Dermis microvascular lymphatic vessel endothelial cell (primary cell): ENCODE results near the gene LSM4. TPM values are rescaled to one million over a fixed set of nuclear protein-coding genes. Genes with fewer than 3 reads are reported as not detected.

Experiments
- DNase-seq, 2 donors: peaks; one replicate each; pipeline versions ENCODE4 v3.0.0 to v3.0.0-alpha.2; 2010; ENCODE audit warnings: low read depth in 2 of 2
- total RNA-seq: library from RNA; depleted of rRNA; stranded (reverse); fragments of >200 nt; gene quantifications from 2 replicates; pipeline ENCODE4 v1.2.1, GENCODE V29; 2014

Gene LSM4
- total RNA-seq, 1 donor from 2014 or later = 130 TPM

DNA sequence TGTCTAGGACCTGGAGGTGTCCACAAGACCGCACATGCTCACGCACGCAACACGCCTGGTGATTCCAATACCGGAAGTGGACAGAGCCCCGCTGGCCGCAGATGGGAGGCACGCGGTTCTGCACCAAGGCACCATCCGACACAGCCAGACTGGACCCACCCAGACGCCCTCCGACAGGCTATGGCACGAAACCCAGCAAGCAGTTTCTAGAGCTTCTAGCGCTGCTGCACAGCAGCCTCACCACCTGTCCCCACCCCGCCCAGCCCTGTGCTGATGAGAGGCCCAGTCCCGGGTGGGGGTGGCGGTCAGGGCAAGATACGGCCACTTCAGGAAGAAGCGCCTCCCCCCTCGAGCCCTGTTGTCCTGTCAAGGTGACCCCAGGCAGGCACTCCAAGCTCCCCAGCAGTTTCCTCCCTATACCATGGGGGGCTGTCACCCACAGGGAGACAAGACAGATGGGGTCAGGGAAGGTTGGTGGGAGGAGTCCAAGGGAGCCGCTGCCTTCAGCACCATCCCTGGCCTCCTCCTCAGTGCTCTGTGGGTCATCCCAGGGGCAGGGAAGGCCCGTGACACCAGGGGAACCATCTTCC is 11.3 kb downstream of the LSM4 start:
- DNase-seq = no peak

DNA sequence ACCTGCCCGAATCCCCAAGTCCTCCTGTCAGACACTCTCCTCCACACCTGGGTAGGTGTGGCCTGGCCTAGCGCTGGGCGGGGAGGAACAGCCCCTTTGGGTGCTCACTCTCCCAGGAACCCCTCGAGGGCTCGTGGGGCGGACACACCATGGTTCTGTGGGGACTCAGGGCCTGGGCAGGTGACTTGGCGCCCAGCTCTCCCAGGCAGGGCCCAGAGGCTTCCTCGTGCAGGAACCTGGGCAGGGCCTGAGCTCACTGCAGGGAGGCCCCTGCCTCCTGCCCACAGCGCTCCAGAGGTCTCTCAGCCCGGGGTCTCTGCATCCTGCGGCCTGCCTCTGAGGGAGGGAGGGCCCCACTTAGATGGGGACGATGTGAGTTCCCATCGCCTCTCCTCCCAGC is 11.9 kb downstream of the LSM4 start:
- DNase-seq = no peak

DNA sequence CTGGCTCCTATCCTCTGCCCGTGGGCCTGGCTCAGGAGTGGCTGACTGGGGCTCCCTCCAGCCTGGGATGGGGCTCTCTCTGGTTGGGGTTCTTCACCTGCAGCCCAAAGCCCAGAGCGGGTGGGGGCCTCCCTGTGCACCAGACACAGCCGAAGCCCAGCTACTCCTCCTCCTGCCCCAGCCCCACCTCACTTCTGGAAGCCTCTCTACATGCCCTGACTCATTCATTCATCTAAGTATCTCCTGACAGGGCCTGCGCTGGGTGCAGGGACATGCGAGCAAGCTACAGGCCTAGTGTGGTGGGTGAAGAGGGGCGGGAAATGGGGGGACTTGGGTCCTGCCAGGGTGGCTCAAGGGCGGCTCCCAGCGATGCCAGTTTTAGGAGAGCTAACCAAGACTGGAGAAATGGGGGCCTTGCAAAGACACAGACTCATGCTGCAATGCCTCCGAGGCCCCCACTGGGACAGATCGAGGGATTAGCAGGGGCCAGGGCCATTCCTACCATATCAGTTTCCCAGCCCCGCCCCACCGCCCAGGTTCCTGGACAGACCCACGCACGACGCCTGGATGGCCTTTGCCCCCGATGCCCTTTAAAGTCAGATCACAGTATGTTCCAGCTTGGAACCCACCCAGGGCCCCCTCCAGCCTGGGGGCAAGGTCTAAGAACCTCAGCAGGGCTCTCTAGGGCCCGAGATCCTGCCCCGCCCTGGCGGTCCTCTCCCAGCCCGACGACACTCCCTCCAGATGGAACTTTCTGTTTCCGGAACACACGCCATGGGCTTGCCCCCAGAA is 12.6 kb downstream of the LSM4 start:
- no peak for DNase-seq

DNA sequence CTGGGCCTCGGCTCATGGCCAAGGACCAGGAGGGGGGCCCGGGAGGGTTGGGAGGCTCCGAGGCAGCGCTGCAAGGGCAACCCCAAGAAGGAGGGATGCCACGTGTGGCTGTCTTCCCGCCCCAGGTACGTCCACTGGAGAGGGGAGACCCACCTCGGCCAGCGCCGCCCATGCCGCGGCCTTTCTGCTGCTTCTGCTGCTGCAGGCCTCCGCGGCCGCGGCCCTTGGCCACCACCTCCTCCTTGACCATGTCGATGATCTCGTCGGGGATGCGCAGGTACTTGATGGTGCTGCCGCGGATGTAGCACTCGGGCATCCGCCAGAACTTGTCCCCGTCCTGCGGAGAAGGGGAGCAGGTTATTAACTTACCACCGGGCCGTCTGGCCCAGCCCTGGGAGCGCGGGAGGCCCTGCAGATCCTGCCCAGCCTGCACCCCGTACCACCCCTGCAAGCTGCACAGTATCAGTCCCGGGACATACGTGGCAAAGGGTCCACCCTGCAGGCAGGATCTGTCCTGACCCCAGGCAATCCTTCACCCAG is 13.3 kb downstream of the LSM4 start:
- no peak for DNase-seq

DNA sequence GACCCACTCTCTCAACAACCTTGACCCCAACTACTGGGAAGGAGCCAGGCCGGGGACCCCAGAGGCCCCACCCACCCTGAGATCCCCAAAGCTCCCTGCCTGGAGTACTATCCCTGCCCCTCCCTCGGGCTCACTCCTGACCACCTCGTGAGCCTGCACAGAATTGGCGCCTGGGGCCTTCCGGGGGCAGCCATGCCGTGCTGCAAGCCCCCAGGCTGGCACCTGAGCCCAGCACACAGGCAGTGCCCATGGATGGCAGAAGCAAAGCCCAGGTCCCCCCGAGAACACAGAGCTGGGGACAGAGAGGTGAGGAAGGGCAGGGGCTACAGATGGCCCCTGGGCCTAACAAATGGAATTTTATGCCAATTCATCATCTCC is 13.9 kb downstream of the LSM4 start:
- DNase-seq = no peak

- no peak for DNase-seq
These were observed 14.6 kb downstream of the LSM4 start for GRCh38 chr19:18308051-18308947.

- DNase-seq = no peak
These were observed 15.6 kb downstream of the LSM4 start for GRCh38 chr19:18307271-18307681.

- DNase-seq = no peak
These were observed 16.0 kb downstream of the LSM4 start for GRCh38 chr19:18306888-18307260.

DNA sequence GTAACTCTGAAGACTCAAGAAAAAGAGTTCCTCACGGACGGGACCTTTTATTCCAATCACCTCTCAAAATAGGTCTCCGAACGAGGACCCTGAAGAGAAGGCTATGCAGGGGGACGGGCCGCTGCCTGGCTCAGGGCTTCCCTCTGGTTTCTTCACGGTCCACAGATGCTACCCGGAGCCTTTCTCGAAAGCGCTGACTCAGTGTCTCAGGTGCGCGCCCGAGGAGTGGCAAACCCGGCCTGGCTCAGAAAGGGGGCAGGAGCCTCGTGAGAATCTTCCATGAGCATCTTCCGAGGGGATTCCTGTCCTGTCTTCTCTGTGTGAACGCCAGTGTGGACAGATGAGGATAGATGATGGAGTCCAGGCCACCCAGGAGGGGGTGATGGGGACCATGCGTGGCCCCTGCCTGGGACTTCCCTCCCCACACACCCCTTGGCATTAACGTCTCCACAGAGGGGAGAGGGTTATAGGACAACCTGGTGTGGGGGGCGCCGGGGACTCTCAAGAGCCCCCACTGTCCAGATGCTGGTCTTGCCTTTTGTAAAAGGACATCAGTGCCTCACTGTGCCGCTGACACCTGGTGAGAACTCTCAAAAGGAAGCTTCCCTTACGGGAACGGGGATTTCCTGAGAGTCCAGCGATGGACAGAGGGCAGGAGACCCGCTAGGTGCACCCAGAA is 16.5 kb downstream of the LSM4 start:
- DNase-seq = no peak

GRCh38 chr19:18304458-18305310 is 18.2 kb downstream of the LSM4 start:
- DNase-seq = peak; percentile 73 to 87

GRCh38 chr19:18304208-18304457 is 18.7 kb downstream of the LSM4 start:
- no peak for DNase-seq

DNA sequence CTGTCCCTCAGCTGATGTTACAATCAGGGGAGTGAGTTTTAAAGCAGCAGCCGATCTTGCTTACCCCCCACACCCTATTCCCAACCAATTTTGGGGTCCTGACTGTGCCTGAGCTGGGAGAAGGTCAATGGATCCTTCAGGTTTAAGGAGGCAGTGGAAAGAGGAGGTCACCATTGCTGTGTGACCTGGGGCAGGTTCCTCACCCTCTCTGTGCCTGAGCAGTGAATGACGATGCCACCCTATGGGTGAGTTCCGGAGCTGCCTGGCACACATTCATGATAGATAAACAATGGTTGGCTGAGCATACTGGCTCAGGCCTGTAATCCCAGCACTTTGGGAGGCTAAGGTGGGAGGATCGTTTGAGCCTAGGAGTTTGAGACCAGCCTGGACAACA is 21.2 kb downstream of the LSM4 start:
- DNase-seq = no peak

DNA sequence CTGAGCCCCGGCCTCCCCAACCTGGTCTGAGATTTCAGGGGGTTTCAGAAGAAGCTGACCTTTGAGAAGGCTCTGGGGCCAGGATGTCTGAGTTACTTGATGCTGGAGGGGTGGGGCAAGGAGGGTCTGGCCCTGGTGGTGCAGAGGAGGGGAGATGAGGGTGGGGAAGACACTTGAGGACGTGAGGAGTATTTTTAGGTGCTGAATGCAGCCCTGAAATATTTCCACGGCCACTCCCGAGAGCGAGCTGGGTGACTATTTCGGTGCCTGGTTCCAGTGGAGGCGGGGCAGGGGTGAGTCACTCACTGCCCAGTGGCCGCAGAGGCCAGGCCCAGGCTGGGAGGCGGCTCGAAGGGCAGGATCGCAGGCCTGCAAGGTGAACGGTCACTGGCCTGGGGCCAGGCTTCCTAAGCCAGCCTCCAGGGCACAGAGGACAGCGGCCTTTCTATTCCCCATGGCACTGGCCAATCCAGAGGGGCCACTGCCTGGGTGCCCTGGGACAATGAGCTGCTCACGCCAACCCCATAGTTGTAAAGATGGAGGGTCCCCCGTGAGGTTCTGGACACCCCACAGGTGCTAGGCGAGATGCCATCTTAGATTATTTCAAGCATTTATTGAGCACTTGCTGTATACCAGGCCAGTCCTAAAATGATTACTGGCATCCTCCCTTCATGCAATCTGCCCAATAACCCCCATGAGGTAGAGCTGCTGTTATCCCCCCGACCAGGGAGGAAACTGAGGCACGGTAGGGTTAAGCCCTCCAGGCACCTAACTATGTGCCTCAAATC is 21.8 kb downstream of the LSM4 start:
- peak in 1 of 2 donors; percentile 33 for DNase-seq

- DNase-seq = no peak
These were observed 23.2 kb downstream of the LSM4 start for GRCh38 chr19:18299654-18300053.

- DNase-seq = no peak
These were observed 24.3 kb downstream of the LSM4 start for GRCh38 chr19:18298601-18299000.

- no peak for DNase-seq
These were observed 25.6 kb downstream of the LSM4 start for GRCh38 chr19:18297308-18297707.

DNA sequence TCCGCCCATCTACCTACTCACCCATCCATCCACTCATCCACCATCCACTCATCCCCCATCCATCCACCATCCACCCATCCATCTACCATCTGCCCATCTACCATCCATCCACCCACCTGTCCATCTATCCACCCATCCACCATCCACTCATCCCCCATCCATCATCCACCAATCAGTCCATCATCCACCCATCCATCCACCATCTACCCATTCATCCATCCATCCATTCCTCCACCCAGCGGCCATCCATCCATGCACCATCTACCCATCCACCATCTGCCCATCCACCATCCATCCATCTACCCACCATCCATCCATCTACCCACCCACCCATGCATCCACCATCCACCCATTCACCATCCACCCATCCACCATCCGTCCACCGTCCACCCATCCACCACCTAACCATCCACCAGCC is 27.8 kb downstream of the LSM4 start:
- DNase-seq = no peak

DNA sequence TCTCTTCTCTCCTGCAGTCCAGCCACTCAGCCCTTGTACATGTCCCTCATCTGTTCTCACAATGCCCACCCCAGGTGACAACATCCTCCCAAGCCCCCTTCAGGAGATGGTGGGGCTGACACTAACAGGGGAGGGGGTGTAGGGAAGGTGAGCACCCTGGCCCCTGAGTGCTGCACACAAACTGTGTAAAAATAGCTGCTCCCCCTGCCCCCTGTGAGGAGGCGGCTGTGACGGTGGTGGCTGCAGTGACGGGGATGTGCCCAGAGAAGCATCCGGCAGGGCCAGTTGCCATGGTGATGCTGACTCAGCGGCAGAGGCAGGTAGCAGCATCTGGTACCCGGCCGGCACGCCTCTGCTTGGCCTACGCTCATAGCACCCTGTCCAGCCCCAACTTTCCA is 28.4 kb downstream of the LSM4 start:
- no peak for DNase-seq

GRCh38 chr19:18293642-18294466 is 29.0 kb downstream of the LSM4 start:
- no peak for DNase-seq
